ENCODE data around the gene APH1A.
"Not testable (repeated sequence)": the region's sequence is repeated elsewhere in the genome, so short reads cannot be mapped to it uniquely, and the experiment has no call there.

APH1A gene

DNA sequence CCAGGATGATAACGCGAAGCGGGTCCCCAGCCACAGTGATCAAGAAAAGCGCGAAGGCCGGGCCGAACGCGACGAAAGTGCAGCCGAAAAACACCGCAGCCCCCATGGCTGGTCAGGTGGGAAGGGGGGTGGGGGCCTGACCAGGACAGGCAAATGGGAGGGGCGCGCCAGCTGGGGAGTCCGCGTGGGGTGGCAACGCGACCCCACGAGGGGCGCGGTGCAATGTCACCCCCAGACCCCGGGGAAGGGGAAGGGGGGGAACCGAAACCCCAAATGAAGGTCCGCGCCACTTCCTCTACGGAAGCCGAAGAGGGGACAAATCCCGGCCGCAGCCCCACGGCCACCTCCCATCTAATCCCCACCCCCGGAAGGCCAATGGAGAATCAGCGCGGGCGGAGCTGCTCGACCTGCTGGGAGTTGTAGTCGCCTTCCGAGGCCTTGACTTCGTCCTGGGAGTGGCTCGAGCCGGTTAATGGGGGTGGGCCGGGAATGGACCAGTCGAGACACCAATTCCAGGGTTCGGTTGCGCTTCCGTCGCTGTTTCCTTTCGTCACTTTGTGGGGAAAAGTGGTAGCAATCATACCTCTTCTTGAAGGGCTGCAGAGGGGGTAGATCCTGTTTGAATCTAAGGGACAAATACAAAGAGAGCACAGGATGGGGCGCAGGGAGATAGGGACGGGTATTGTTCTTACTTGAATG lies at the start of gene APH1A:
TSS of gene APH1A (minus strand) at position 312 of the 699 bp plus-strand sequence. CDS start at position 106, 206 bp downstream.
- DNase-seq = peak; percentile 94

DNA sequence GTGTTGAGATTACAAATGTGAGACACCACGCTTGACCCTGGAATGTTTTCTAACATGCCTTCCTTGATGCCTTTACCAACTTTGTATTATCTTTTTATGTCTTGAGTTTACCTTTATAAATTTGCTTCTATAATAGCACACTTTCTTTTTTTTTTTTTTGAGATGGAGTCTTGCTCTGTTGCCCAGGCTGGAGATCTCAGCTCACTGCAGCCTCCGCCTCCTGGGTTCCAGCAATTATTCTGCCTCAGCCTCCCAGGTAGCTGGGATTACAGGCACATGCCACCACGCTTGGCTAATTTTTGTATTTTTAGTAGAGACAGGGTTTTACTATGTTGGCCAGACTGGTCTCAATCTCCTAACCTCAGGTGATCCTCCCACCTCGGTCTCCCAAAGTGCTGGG lies 45.9 kb upstream of the APH1A start:
- DNase-seq = not testable (repeated sequence)

- no peak for DNase-seq
Measured at GRCh38 chr1:150311762-150312161, 42.9 kb upstream of the APH1A start.

DNA sequence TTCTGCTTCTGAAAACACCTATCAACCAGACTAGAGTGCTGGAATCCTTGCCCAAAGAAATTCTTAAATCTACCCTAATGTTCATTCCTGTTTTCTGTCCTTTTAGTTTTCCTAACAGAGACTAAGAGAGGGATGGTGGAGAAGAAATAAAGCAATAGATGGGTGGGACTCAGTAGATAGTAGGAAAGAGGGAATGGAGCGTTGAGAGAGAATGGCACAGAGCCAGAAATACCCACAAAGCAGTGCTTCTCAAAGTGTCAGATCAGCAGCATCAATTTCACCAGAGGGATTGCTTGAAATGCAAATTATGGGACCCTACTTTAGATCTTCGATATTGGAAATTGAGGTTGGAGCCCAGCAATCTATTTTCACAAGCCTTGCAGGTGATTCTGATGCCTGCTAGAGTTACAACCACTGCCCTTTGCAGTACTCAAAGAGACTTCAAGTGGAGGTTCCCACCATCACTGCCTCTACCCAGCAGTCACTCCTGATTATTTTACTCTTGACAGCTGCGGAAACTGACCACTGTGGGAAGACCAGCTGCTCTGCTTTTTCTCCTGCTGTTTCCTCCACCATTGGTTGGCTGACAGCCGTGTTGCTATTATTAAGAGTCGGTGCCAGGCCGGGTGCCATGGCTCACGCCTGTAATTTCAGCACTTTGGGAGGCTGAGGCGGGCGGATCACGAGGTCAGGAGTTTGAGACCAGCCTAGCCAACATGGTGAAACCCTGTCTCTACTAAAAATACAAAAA lies 41.1 kb upstream of the APH1A start:
- DNase-seq = no peak

- not testable (repeated sequence) for DNase-seq
Measured at GRCh38 chr1:150308585-150308984, 39.8 kb upstream of the APH1A start.

GRCh38 chr1:150302902-150303301 lies 34.1 kb upstream of the APH1A start:
- DNase-seq = no peak

DNA sequence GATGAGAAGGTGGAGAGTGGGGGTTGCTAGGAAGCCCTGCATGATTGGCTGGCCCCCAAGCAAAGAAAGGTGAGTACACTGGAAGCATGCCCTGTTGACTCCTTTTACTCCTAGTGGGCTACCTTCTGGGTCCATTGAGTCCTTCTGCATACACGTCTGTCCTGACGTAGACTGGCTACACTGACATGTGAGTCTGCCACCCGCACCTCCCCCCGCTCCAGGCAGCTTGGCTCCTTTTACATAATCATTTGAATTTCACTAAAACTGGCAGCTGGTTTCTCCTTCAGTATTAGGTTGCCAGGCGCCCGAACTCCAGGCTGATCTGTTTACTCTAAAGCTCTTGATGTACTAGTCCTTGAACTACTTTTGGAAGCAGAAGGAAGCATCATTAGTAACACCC lies 33.5 kb upstream of the APH1A start:
- DNase-seq = no peak

GRCh38 chr1:150299716-150300115 lies 30.9 kb upstream of the APH1A start:
- DNase-seq = no peak

GRCh38 chr1:150295476-150295875 lies 26.7 kb upstream of the APH1A start:
- DNase-seq = no peak

- peak; percentile 93 for DNase-seq
Measured at GRCh38 chr1:150293433-150294253, 24.8 kb upstream of the APH1A start, which contains the start of gene MRPS21. MRPS21 (plus strand) TSS chr1:150293861; CDS start chr1:150294367, 506 bp downstream.

GRCh38 chr1:150288822-150289221 lies 20.0 kb upstream of the APH1A start:
- no peak for DNase-seq

- DNase-seq = no peak
Measured at GRCh38 chr1:150288382-150288781, 19.6 kb upstream of the APH1A start.

DNA sequence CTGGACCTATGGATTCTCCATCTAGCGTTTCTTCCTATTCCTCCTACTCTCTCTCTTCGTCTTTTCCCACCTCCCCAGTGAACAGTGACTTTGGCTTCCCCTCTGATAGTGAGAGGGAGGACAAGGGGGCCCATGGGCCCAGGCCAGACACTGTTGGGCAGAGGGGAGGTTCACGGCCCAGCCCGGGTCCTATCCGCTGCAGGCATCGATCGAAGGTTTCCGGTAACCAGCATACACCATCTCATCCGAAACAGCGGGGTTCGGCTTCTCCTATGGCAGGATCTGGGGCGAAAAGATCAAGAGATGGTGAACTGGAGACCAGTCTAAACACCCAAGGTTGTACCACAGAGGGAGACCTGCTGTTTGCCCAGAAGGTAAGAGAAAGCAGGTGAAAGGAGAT lies 14.4 kb upstream of the APH1A start:
- DNase-seq = no peak

DNA sequence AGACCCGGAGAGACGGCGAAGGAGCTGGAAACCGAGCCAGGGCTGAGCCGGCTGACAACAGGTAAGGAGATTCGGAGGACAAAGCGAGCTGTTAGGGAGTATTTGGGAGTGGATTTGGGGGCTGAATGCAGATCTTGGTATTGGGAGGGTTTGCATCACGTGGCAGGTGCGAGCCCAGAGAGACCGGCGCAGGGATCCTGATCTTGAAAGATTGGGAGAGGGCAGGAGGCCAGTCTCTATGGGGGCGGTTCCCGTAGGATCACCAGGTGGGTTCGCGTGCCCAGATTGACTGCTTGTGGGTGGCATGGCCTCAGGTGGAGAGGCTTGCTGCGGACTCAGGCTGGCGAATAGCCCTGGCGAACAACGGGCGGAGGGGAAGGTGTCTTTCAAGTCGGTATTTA lies 13.7 kb upstream of the APH1A start:
- DNase-seq = no peak

GRCh38 chr1:150281758-150282557 lies 13.1 kb upstream of the APH1A start, which contains the start of gene CIART:
CIART (plus strand) TSS chr1:150282554; CDS start chr1:150283268, 714 bp downstream.
- peak; percentile 90 for DNase-seq

- peak; percentile 72 for DNase-seq
Measured at GRCh38 chr1:150281221-150281757, 12.5 kb upstream of the APH1A start.

- DNase-seq = no peak
Measured at GRCh38 chr1:150280138-150280707, 11.4 kb upstream of the APH1A start.

- no peak for DNase-seq
Measured at GRCh38 chr1:150273311-150273710, 4.5 kb upstream of the APH1A start.

DNA sequence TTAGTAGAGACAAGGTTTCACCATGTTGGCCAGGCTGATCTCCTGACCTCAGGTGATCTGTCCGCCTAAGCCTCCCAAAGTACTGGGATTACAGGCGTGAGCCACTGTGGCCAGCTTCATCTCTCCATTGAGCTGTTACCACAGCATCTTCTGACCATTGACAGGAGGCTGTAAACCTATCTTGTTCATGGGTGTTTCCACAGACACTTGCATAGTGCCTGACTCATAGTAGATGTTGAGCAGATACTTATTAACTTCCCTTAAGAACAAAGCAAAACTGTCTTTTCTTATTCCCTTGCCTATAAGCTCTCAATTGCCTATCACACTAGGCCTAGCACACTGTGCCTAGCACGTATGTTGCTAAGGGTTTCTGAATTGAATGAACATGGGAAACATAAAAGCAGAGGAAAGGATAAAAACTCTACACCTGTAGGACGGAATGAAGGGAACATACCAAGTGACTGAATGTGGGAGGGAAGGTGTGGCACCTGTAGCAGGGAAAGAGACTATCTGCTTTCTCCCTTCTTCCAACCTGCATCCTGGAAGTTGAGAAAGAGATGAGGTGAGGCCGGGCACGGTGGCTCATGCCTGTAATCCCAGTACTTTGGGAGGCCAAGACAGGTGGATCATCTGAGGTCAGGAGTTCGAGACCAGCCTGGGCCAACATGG lies 2.6 kb upstream of the APH1A start:
- DNase-seq = no peak

GRCh38 chr1:150269451-150269850 lies 635 bp upstream of the APH1A start:
- no peak for DNase-seq

- DNase-seq = peak; percentile 62
Measured at GRCh38 chr1:150268340-150268704, 494 bp downstream of the APH1A start.
